ENCODE results near the gene CHD9.

Gene CHD9

GRCh38 chr16:53131363-53132071 lies 76.7 kb downstream of the CHD9 start:
- CTCF ChIA-PET: no interaction called here
- Histone ChIP-seq H3K4me1 (ENCODE audit: control insufficient read depth, insufficient read depth, low read length) (no peaks in the 10 kb centered on the region), H3K36me3 (ENCODE audit: control insufficient read depth in 2 of 2, insufficient read depth in 1 of 2, low read length in 2 of 2) (no peaks in the 10 kb centered on the region), H3K9me3 (ENCODE audit: control insufficient read depth, insufficient read depth, low read depth, low read length) (no peaks in the 10 kb centered on the region), H3K27ac (ENCODE audit: extremely low read depth, low read depth, low read length) (peak overlapping the region; percentile 68; the same call in 1 of the 2 replicates), H3K4me3 (ENCODE audit: low read depth, low read length) (peak overlapping the region; percentile 79)
- POLR2A ChIA-PET: interaction anchor here (1.4 kb wide), 1 partner anchor 77 kb away, joined by 6 read pairs; no protein-coding TSS in a partner anchor
- TF ChIP-seq SCRT1 (tag by site-specific recombination; IDR thresholded peaks at IDR 0.05; ENCODE audit: borderline replicate concordance) (no peak), ZNF426 (tag by site-specific recombination; IDR thresholded peaks at IDR 0.05) (no peak), ELK4 (IDR thresholded peaks at IDR 0.05; ENCODE audit: borderline replicate concordance, low read depth, low read length) (no peak), INSM2 (tag by site-specific recombination; IDR thresholded peaks at IDR 0.05) (no peak), ZNF248 (tag by site-specific recombination; IDR thresholded peaks at IDR 0.05) (no peak), ZNF184 (tag by site-specific recombination; IDR thresholded peaks at IDR 0.05) (no peak), ZNF169 (tag by site-specific recombination; IDR thresholded peaks at IDR 0.05) (no peak), GLIS1 (tag by site-specific recombination; IDR thresholded peaks at IDR 0.05) (no peak), ZNF112 (tag by site-specific recombination; IDR thresholded peaks at IDR 0.05) (no peak), SP2 (tag by site-specific recombination; IDR thresholded peaks at IDR 0.05) (peak; percentile 50), ZNF670 (tag by site-specific recombination; IDR thresholded peaks at IDR 0.05; ENCODE audit: low read depth) (no peak), ZNF132 (tag by site-specific recombination; IDR thresholded peaks at IDR 0.05; ENCODE audit: borderline replicate concordance) (no peak), ZNF398 (tag by site-specific recombination; IDR thresholded peaks at IDR 0.05) (peak; percentile 49), CTCF (tag by site-specific recombination; IDR thresholded peaks at IDR 0.05) (no peak; the same call in 1 of the 2 replicates), BCL11A (tag by site-specific recombination; IDR thresholded peaks at IDR 0.05; ENCODE audit: low read depth) (no peak), ZNF10 (tag by site-specific recombination; IDR thresholded peaks at IDR 0.05) (no peak), TCF7L2 (IDR thresholded peaks at IDR 0.05; ENCODE audit: borderline replicate concordance, low read depth, low read length) (no peak), ZNF580 (tag by site-specific recombination; IDR thresholded peaks at IDR 0.05) (no peak), ZEB2 (tag by site-specific recombination; IDR thresholded peaks at IDR 0.05) (peak; percentile 57; the same call in 1 of the 2 replicates), ZNF510 (tag by site-specific recombination; IDR thresholded peaks at IDR 0.05; ENCODE audit: insufficient replicate concordance) (no peak), ZSCAN30 (tag by site-specific recombination; IDR thresholded peaks at IDR 0.05) (no peak), ZNF654 (tag by site-specific recombination; IDR thresholded peaks at IDR 0.05; ENCODE audit: low read depth) (no peak), ZNF391 (tag by site-specific recombination; IDR thresholded peaks at IDR 0.05; ENCODE audit: borderline replicate concordance, low read depth) (no peak), ZNF292 (tag by site-specific recombination; IDR thresholded peaks at IDR 0.05; ENCODE audit: borderline replicate concordance, low read depth) (no peak), PRDM1 (tag by site-specific recombination; IDR thresholded peaks at IDR 0.05) (peak; percentile 22; the same call in 1 of the 2 replicates), ZNF677 (tag by site-specific recombination; IDR thresholded peaks at IDR 0.05) (no peak)

Measured in HEK293 (cell line).